GM12878 (cell line): ENCODE measurements around the gene AURKA. TPM values are rescaled to one million over a fixed set of nuclear protein-coding genes. Genes with fewer than 3 reads are reported as not detected.

ENCODE experiments used
- ATAC-seq: fragments of 200-7000 bp; cut with Tn5 transposase; 3 replicates; pipeline ENCODE4 v1.9.1; 2020; ENCODE audit warnings: mild to moderate bottlenecking, moderate library complexity
- BruUV-seq: library from RNA; stranded (reverse); fragments of 400-500 nt; replicated peaks from 2 replicates; lab custom pipeline; 2021; lab: Mats Ljungman, UMichigan
- CTCF ChIA-PET: fragments of 300-600 bp; sonication (Branson Sonifier 250); formaldehyde crosslinking; extraction: SDS; loops from one replicate; lab custom pipeline; 2021; ENCODE audit warnings: inconsistent platforms; lab: Yijun Ruan, JAX
- POLR2A ChIA-PET: fragments of 350-600 bp; formaldehyde crosslinking; extraction: SDS; loops from one replicate; lab custom pipeline; 2021; ENCODE audit warnings: inconsistent platforms; lab: Charles Lee
- RAD21 ChIA-PET: fragments of 300-600 bp; sonication (Branson Sonifier 250); formaldehyde crosslinking; loops from one replicate; lab custom pipeline; 2023; ENCODE audit warnings: antibody characterized with exemption; ENCODE audit not compliant: unreplicated experiment; lab: Charles Lee
- SMC1A ChIA-PET: fragments of 300-600 bp; sonication (Branson Sonifier 250); formaldehyde crosslinking; loops from one replicate; lab custom pipeline; 2023; ENCODE audit not compliant: unreplicated experiment, uncharacterized antibody; lab: Charles Lee
- DNase-seq: peaks from one replicate; pipeline ENCODE4 v3.0.0-alpha.2; 2011; ENCODE audit warnings: low read depth, low spot score
- FAIRE-seq: peaks from 3 replicates; lab custom pipeline; 2011; peaks lifted over from hg19 to GRCh38; lab: Jason Lieb, UNC
- H2AFZ ChIP-seq: 2 replicates; pipeline ENCODE4 v1.6.0; 2011; ENCODE audit warnings: low read depth, low read length, control low read depth; ENCODE audit not compliant: control insufficient read depth
- H3K27ac ChIP-seq: 2 replicates; pipeline ENCODE4 v1.5.1; 2011; ENCODE audit warnings: control low read depth; ENCODE audit not compliant: control insufficient read depth, insufficient read depth
- H3K27me3 ChIP-seq, 2 experiments: replicated peaks in 1 of 2; 2 replicates each; pipeline versions ENCODE4 v1.6.0 to v1.6.1; 2011; ENCODE audit warnings: low read length in 1 of 2; ENCODE audit not compliant: control insufficient read depth in 2 of 2, insufficient read depth in 2 of 2
- H3K36me3 ChIP-seq, 2 experiments: 2 replicates each; pipeline ENCODE4 v1.5.1; 2011; ENCODE audit warnings: low read length in 1 of 2; ENCODE audit not compliant: control insufficient read depth in 2 of 2, insufficient read depth in 2 of 2
- H3K4me1 ChIP-seq: 2 replicates; pipeline ENCODE4 v1.6.1; 2011; ENCODE audit warnings: mild to moderate bottlenecking, low read length, moderate library complexity, mixed read lengths; ENCODE audit not compliant: control insufficient read depth, insufficient read depth
- H3K4me2 ChIP-seq: 2 replicates; pipeline ENCODE4 v1.6.0; 2011; ENCODE audit warnings: control low read depth; ENCODE audit not compliant: control insufficient read depth, insufficient read depth
- H3K4me3 ChIP-seq: fragments of 200-600 bp; sonication (generic); 2 replicates; pipeline ENCODE4 v1.5.1; 2016
- H3K79me2 ChIP-seq: 2 replicates; pipeline ENCODE4 v1.6.0; 2011; ENCODE audit warnings: low read length; ENCODE audit not compliant: control insufficient read depth, insufficient read depth
- H3K9ac ChIP-seq: 2 replicates; pipeline ENCODE4 v1.8.0; 2011; ENCODE audit warnings: low read length, control low read depth, mixed read lengths; ENCODE audit not compliant: control insufficient read depth, insufficient read depth
- H3K9me3 ChIP-seq: replicated peaks from 3 replicates; pipeline ENCODE4 v1.5.1; 2011; ENCODE audit warnings: mild to moderate bottlenecking, low read length; ENCODE audit not compliant: control insufficient read depth, insufficient read depth
- H4K20me1 ChIP-seq: 2 replicates; pipeline ENCODE4 v1.6.0; 2011; ENCODE audit not compliant: control insufficient read depth, insufficient read depth
- BMI1 ChIP-seq: fragments of 450-650 bp; IDR thresholded peaks from 2 replicates; pipeline ENCODE4 v1.6.1; 2016; ENCODE audit warnings: mild to moderate bottlenecking, moderate library complexity, borderline replicate concordance
- CBFB ChIP-seq: IDR thresholded peaks from 2 replicates; pipeline ENCODE4 v1.6.1; 2016; ENCODE audit warnings: antibody characterized with exemption, low read depth
- EGR1 ChIP-seq, 2 experiments: IDR thresholded peaks; 1 replicate in 1 of 2; 2 replicates in 1 of 2; pipeline ENCODE4 v1.6.1; 2011 to 2012; ENCODE audit warnings: low read depth in 2 of 2, low read length in 2 of 2, borderline replicate concordance in 1 of 2, mild to moderate bottlenecking in 1 of 2, moderate library complexity in 1 of 2
- ESRRA ChIP-seq: IDR thresholded peaks from 2 replicates; pipeline ENCODE4 v1.6.1; 2012; ENCODE audit warnings: mild to moderate bottlenecking, low read length, improper control_type of control experiment
- GATAD2B ChIP-seq: fragments of 450-650 bp; conservative IDR thresholded peaks from 2 replicates; pipeline ENCODE4 v1.6.1; 2017; ENCODE audit warnings: low read depth, mild to moderate bottlenecking, moderate library complexity
- KAT2A ChIP-seq: conservative IDR thresholded peaks from 2 replicates; pipeline ENCODE4 v1.6.1; 2011; ENCODE audit warnings: low read depth, low read length; ENCODE audit not compliant: control insufficient read depth
- NBN ChIP-seq: fragments of 450-650 bp; IDR thresholded peaks from 2 replicates; pipeline ENCODE4 v1.6.1; 2016
- NR2C1 ChIP-seq: fragments of 450-650 bp; IDR thresholded peaks from 2 replicates; pipeline ENCODE4 v1.6.1; 2017; ENCODE audit warnings: antibody characterized with exemption, mild to moderate bottlenecking, moderate library complexity
- RAD51 ChIP-seq: fragments of 450-650 bp; IDR thresholded peaks from 2 replicates; pipeline ENCODE4 v1.6.1; 2016; ENCODE audit warnings: moderate library complexity, mild to moderate bottlenecking, inconsistent platforms
- RUNX3 ChIP-seq: IDR thresholded peaks from 2 replicates; pipeline ENCODE4 v1.6.1; 2012; ENCODE audit warnings: low read length, inconsistent platforms
- SMAD1 ChIP-seq: fragments of 450-650 bp; IDR thresholded peaks from 2 replicates; pipeline ENCODE4 v1.6.1; 2018; ENCODE audit warnings: mild to moderate bottlenecking, low read depth; ENCODE audit not compliant: partially characterized antibody
- SRF ChIP-seq, 2 experiments: IDR thresholded peaks; 2 replicates each; pipeline ENCODE4 v1.6.1; 2011; ENCODE audit warnings: low read depth in 2 of 2, low read length in 2 of 2, mild to moderate bottlenecking in 1 of 2, moderate library complexity in 1 of 2
- ZNF384 ChIP-seq: IDR thresholded peaks from 2 replicates; pipeline ENCODE4 v1.6.1; 2012; ENCODE audit warnings: low read depth, mild to moderate bottlenecking, low read length, improper control_type of control experiment, borderline replicate concordance
- WGBS: methylation state at CpG from one replicate; pipeline ENCODE4 v1.1.6; 2016; ENCODE audit warnings: low lambda C conversion rate; ENCODE audit not compliant: insufficient replicate concordance, insufficient coverage; ENCODE audit errors: missing lambda C conversion rate; 5-methylcytosine and 5-hydroxymethylcytosine counted together
- in situ Hi-C: fragments of 300-500 bp; cut with MboI; formaldehyde crosslinking; loops from 9 replicates; pipeline ENCODE4 v1.14.3; 2018; ENCODE audit warnings: mixed read lengths
- intact Hi-C: fragments of 100-400 bp; cut with micrococcal nuclease; formaldehyde crosslinking; loops from one replicate; pipeline ENCODE4 v1.14.2; 2022; ENCODE audit not compliant: unreplicated experiment
- polyA plus RNA-seq, 11 experiments: library from polyadenylated mRNA; depleted of rRNA in 4 of 11; unstranded in 6 of 11; stranded (reverse) in 5 of 11; fragments of >200 nt; fragmentation: Nextera tagmentation in 4 of 11; fragmentation: Illumina TruSeq in 1 of 11; extraction: Ambion mirVana in 4 of 11; extraction: Trizol in 1 of 11; gene quantifications; 1 replicate in 1 of 11; 2 replicates in 10 of 11; pipeline versions ENCODE4 v1.2.1 to v1.2.3, GENCODE V29; 2011 to 2016; ENCODE audit warnings: inconsistent platforms in 2 of 11, missing spikeins in 2 of 11, low read depth in 1 of 11
- total RNA-seq, 4 experiments: library from RNA; depleted of rRNA in 3 of 4; stranded (reverse); fragments of >200 nt in 3 of 4; fragmentation: Illumina TruSeq in 1 of 4; extraction: Trizol in 1 of 4; gene quantifications; 2 replicates each; pipeline versions ENCODE4 v1.2.1 to v1.2.3, GENCODE V29; 2013 to 2021
- TF ChIP-seq, protein P1 (sequence below): fragments of 450-650 bp; IDR thresholded peaks from 2 replicates; pipeline ENCODE4 v1.6.1; 2014; ENCODE audit warnings: mild to moderate bottlenecking
- TF ChIP-seq, protein P2 (sequence below): IDR thresholded peaks from 2 replicates; pipeline ENCODE4 v1.6.1; 2012; ENCODE audit warnings: mild to moderate bottlenecking, low read depth, low read length
- TF ChIP-seq, protein P3 (sequence below): fragments of 450-650 bp; IDR thresholded peaks from 2 replicates; pipeline ENCODE4 v1.6.1; 2017; ENCODE audit warnings: mild to moderate bottlenecking, moderate library complexity

The AURKA gene
- total and polyA plus RNA-seq, 10 of the 15 experiments (the other 5 are each of a cell fraction or from before 2014, with no cell fraction given), result 57.3 to 122 (median 73.4) TPM

DNA sequence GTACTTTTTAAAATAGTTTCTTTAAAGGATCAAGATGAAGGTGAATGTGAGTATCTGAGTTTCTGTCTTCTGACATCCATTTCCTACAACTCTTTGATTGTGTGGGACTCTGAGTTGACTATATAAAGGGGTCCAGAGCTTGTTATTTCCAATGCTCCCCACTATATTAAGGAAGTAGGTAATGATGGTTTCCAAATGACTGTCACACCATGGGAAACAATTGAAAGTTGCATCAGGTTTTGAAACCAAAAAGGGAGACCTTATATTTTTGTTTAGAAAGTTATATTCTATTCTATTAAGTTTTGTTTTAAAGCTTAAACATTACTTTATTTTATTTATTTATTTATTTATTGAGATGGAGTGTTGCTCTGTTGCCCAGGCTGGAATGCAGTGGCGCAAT lies 31.2 kb upstream of the AURKA start (continued):
- TF ChIP-seq SMAD1 (no peak), GATAD2B (no peak), CBFB (no peak), ESRRA (no peak), KAT2A (no peak)
- TF ChIP-seq, protein P1, sequence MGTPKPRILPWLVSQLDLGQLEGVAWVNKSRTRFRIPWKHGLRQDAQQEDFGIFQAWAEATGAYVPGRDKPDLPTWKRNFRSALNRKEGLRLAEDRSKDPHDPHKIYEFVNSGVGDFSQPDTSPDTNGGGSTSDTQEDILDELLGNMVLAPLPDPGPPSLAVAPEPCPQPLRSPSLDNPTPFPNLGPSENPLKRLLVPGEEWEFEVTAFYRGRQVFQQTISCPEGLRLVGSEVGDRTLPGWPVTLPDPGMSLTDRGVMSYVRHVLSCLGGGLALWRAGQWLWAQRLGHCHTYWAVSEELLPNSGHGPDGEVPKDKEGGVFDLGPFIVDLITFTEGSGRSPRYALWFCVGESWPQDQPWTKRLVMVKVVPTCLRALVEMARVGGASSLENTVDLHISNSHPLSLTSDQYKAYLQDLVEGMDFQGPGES, result no peak
- TF ChIP-seq, all 136 proteins: peak for 0

DNA sequence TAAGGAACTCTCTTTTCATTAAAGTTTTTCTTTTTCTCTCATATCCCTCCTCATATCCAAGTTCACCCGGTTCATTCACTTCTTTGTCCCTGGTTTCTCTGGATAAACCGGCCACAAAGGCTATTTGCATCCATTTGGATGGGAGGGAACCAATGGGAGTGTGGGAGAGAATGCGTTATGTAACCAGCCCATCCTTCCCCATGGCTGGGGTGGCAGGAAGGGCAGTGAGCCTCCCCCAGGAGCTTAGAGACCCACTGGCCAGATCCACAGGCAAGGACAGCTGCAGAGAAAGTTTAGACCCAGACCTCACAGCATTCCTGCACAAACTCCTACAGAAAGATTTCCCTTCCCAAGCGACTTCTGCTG lies 30.8 kb upstream of the AURKA start:
- POLR2A ChIA-PET, result no interaction called here
- in situ Hi-C loops (no loop called here), intact Hi-C loops (no loop called here)
- ATAC-seq, result no peak
- H3K79me2 ChIP-seq, result no peaks in the 10 kb centered on the region
- no peak for DNase-seq
- 72% methylated on average over 4 of the region's 4 CpGs for whole genome bisulfite sequencing
- no peaks in the 10 kb centered on the region for H4K20me1 ChIP-seq
- no peaks in the 10 kb centered on the region for H3K36me3 ChIP-seq
- H3K4me2 ChIP-seq, result no peak overlapping the region
- SMC1A ChIA-PET, result interaction anchor here (1.0 to 1.8 kb wide), 5 partner anchors 9 to 40 kb away, joined by 3 to 5 read pairs (median 4); partner anchors contain the start of gene CASS4
- BruUV-seq, result no TSS peak
- no peak overlapping the region for H3K4me3 ChIP-seq
- FAIRE-seq, result no peak
- H2AFZ ChIP-seq, result no peak overlapping the region
- CTCF ChIA-PET, result no interaction called here
- peaks cover 4% of the 10 kb centered on the region for H3K4me1 ChIP-seq
- RAD21 ChIA-PET, result interaction anchor here (1.6 kb wide), 1 partner anchor 23 kb away, joined by 3 read pairs; no protein-coding TSS in a partner anchor
- no peaks in the 10 kb centered on the region for H3K27me3 ChIP-seq
- H3K27ac ChIP-seq, result no peak overlapping the region
- no peaks in the 10 kb centered on the region for H3K9me3 ChIP-seq
- H3K9ac ChIP-seq, result no peak overlapping the region
- no peak for TF ChIP-seq NR2C1
- TF ChIP-seq EGR1 (IDR thresholded peaks at IDR 0.05; ENCODE audit: borderline replicate concordance in 1 of 2, low read depth in 2 of 2, low read length in 2 of 2), result no peak
- no peak for TF ChIP-seq SMAD1
- TF ChIP-seq BMI1, result no peak
- TF ChIP-seq, protein P2, sequence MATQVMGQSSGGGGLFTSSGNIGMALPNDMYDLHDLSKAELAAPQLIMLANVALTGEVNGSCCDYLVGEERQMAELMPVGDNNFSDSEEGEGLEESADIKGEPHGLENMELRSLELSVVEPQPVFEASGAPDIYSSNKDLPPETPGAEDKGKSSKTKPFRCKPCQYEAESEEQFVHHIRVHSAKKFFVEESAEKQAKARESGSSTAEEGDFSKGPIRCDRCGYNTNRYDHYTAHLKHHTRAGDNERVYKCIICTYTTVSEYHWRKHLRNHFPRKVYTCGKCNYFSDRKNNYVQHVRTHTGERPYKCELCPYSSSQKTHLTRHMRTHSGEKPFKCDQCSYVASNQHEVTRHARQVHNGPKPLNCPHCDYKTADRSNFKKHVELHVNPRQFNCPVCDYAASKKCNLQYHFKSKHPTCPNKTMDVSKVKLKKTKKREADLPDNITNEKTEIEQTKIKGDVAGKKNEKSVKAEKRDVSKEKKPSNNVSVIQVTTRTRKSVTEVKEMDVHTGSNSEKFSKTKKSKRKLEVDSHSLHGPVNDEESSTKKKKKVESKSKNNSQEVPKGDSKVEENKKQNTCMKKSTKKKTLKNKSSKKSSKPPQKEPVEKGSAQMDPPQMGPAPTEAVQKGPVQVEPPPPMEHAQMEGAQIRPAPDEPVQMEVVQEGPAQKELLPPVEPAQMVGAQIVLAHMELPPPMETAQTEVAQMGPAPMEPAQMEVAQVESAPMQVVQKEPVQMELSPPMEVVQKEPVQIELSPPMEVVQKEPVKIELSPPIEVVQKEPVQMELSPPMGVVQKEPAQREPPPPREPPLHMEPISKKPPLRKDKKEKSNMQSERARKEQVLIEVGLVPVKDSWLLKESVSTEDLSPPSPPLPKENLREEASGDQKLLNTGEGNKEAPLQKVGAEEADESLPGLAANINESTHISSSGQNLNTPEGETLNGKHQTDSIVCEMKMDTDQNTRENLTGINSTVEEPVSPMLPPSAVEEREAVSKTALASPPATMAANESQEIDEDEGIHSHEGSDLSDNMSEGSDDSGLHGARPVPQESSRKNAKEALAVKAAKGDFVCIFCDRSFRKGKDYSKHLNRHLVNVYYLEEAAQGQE, result no peak
- no peak for TF ChIP-seq NBN
- TF ChIP-seq SRF (IDR thresholded peaks at IDR 0.05; ENCODE audit: low read depth in 2 of 2, low read length in 2 of 2), result no peak
- TF ChIP-seq, protein P3, sequence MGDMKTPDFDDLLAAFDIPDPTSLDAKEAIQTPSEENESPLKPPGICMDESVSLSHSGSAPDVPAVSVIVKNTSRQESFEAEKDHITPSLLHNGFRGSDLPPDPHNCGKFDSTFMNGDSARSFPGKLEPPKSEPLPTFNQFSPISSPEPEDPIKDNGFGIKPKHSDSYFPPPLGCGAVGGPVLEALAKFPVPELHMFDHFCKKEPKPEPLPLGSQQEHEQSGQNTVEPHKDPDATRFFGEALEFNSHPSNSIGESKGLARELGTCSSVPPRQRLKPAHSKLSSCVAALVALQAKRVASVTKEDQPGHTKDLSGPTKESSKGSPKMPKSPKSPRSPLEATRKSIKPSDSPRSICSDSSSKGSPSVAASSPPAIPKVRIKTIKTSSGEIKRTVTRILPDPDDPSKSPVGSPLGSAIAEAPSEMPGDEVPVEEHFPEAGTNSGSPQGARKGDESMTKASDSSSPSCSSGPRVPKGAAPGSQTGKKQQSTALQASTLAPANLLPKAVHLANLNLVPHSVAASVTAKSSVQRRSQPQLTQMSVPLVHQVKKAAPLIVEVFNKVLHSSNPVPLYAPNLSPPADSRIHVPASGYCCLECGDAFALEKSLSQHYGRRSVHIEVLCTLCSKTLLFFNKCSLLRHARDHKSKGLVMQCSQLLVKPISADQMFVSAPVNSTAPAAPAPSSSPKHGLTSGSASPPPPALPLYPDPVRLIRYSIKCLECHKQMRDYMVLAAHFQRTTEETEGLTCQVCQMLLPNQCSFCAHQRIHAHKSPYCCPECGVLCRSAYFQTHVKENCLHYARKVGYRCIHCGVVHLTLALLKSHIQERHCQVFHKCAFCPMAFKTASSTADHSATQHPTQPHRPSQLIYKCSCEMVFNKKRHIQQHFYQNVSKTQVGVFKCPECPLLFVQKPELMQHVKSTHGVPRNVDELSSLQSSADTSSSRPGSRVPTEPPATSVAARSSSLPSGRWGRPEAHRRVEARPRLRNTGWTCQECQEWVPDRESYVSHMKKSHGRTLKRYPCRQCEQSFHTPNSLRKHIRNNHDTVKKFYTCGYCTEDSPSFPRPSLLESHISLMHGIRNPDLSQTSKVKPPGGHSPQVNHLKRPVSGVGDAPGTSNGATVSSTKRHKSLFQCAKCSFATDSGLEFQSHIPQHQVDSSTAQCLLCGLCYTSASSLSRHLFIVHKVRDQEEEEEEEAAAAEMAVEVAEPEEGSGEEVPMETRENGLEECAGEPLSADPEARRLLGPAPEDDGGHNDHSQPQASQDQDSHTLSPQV, result no peak
- no peak for TF ChIP-seq GATAD2B
- no peak for TF ChIP-seq ZNF384
- TF ChIP-seq RUNX3, result no peak
- TF ChIP-seq RAD51, result no peak
